Activated CD8-positive, alpha-beta memory T cell treated with anti-CD3 and anti-CD28 coated beads, Interleukin-2, amount 50 U/mL, for 24 hours (primary cell): ENCODE results near the gene NLRP10.
"Not testable (repeated sequence)": the region's sequence is repeated elsewhere in the genome, so short reads cannot be mapped to it uniquely, and the experiment has no call there.

Experiments used
- DNase-seq: peaks from one replicate; pipeline ENCODE4 v3.0.0-alpha.2; 2020; ENCODE audit errors: extremely low read depth

The NLRP10 gene

GRCh38 chr11:7965386-7965785, at the start of gene NLRP10:
Gene NLRP10 (minus strand): TSS chr11:7965447. CDS start chr11:7963495, 1,952 bp downstream.
- no peak for DNase-seq

- no peak for DNase-seq
These were observed 48.6 kb upstream of the NLRP10 start for GRCh38 chr11:8013833-8014232.

GRCh38 chr11:8011981-8012444, 46.8 kb upstream of the NLRP10 start:
- no peak for DNase-seq

- no peak for DNase-seq
These were observed 46.1 kb upstream of the NLRP10 start for GRCh38 chr11:8011371-8011770.

GRCh38 chr11:8009856-8010255, 44.6 kb upstream of the NLRP10 start:
- no peak for DNase-seq

GRCh38 chr11:8008212-8008611, 43.0 kb upstream of the NLRP10 start:
- no peak for DNase-seq

GRCh38 chr11:8006349-8006977, 41.2 kb upstream of the NLRP10 start:
- DNase-seq, result no peak

GRCh38 chr11:8005556-8005955, 40.3 kb upstream of the NLRP10 start:
- no peak for DNase-seq

GRCh38 chr11:8004008-8004407, 38.8 kb upstream of the NLRP10 start:
- no peak for DNase-seq

GRCh38 chr11:8003187-8003586, 37.9 kb upstream of the NLRP10 start:
- no peak for DNase-seq

- no peak for DNase-seq
These were observed 37.4 kb upstream of the NLRP10 start for GRCh38 chr11:8002676-8003075.

GRCh38 chr11:8000390-8000789, 35.1 kb upstream of the NLRP10 start:
- DNase-seq, result no peak

GRCh38 chr11:7999795-8000194, 34.5 kb upstream of the NLRP10 start:
- DNase-seq, result no peak

GRCh38 chr11:7994581-7995278, 29.5 kb upstream of the NLRP10 start:
- DNase-seq, result no peak

- not testable (repeated sequence) for DNase-seq
These were observed 22.3 kb upstream of the NLRP10 start for GRCh38 chr11:7987560-7987883.

GRCh38 chr11:7986768-7987559, 21.7 kb upstream of the NLRP10 start, which contains the start of gene EIF3F:
Gene EIF3F (plus strand): TSS chr11:7987337. CDS start chr11:7987353, 16 bp downstream.
- DNase-seq, result peak; percentile 80

GRCh38 chr11:7983832-7984590, 18.8 kb upstream of the NLRP10 start:
- no peak for DNase-seq

GRCh38 chr11:7982582-7983119, 17.4 kb upstream of the NLRP10 start:
- DNase-seq, result no peak

GRCh38 chr11:7981619-7982157, 16.4 kb upstream of the NLRP10 start:
- DNase-seq, result no peak

- DNase-seq, result no peak
These were observed 12.1 kb upstream of the NLRP10 start for GRCh38 chr11:7977232-7977917.

GRCh38 chr11:7974668-7975067, 9.4 kb upstream of the NLRP10 start:
- no peak for DNase-seq
